PC-9 (cell line): ENCODE results near the gene DNTT. TPM values are rescaled to one million over a fixed set of nuclear protein-coding genes. Genes with fewer than 3 reads are reported as not detected.

ENCODE experiments used
- BruUV-seq: library from RNA; stranded (reverse); fragments of 400-500 nt; replicated peaks from 2 replicates; lab custom pipeline; 2021; lab: Mats Ljungman, UMichigan
- CTCF ChIA-PET: fragments of 300-600 bp; sonication (Branson Sonifier 250); formaldehyde crosslinking; loops from one replicate; lab custom pipeline; 2022; ENCODE audit warnings: antibody characterized with exemption; lab: Charles Lee
- POLR2A ChIA-PET: fragments of 300-600 bp; sonication (Branson Sonifier 250); formaldehyde crosslinking; loops from one replicate; lab custom pipeline; 2022; ENCODE audit warnings: antibody characterized with exemption; ENCODE audit not compliant: unreplicated experiment; lab: Charles Lee
- DNase-seq, 2 experiments: peaks; one replicate each; pipeline versions ENCODE4 v3.0.0 to v3.0.0-alpha.2; 2015 to 2022; ENCODE audit warnings: mixed read lengths in 1 of 2
- H2AFZ ChIP-seq: fragments of 200-600 bp; sonication (generic); 2 replicates; pipeline ENCODE4 v1.8.1; 2017; ENCODE audit warnings: antibody characterized with exemption
- H3F3A ChIP-seq: fragments of 200-600 bp; sonication (generic); 2 replicates; pipeline ENCODE4 v1.8.1; 2017; ENCODE audit warnings: antibody characterized with exemption, mild to moderate bottlenecking, low read depth; ENCODE audit not compliant: insufficient read depth
- H3K27ac ChIP-seq: fragments of 200-600 bp; sonication (generic); 2 replicates; pipeline ENCODE4 v1.6.1; 2016; ENCODE audit warnings: mixed run types
- H3K27me3 ChIP-seq: fragments of 200-600 bp; sonication (generic); 2 replicates; pipeline ENCODE4 v1.6.1; 2016; ENCODE audit warnings: low read depth, mixed run types; ENCODE audit not compliant: insufficient read depth
- H3K36me3 ChIP-seq: fragments of 200-600 bp; sonication (generic); 2 replicates; pipeline ENCODE4 v1.6.1; 2016; ENCODE audit warnings: low read depth, mixed run types
- H3K4me1 ChIP-seq: fragments of 200-600 bp; sonication (generic); replicated peaks from 2 replicates; pipeline ENCODE4 v1.6.1; 2016; ENCODE audit warnings: mixed run types; ENCODE audit not compliant: insufficient read depth
- H3K4me2 ChIP-seq: fragments of 200-600 bp; sonication (generic); 2 replicates; pipeline ENCODE4 v1.6.1; 2017; ENCODE audit warnings: mixed run types
- H3K4me3 ChIP-seq: fragments of 200-600 bp; sonication (generic); 2 replicates; pipeline ENCODE4 v1.6.1; 2016; ENCODE audit warnings: mixed run types
- H3K79me2 ChIP-seq: fragments of 200-600 bp; sonication (generic); 2 replicates; pipeline ENCODE4 v1.6.1; 2017; ENCODE audit warnings: low read depth, mixed run types
- H3K9me2 ChIP-seq: fragments of 200-600 bp; sonication (generic); 2 replicates; pipeline ENCODE4 v1.8.1; 2017; ENCODE audit warnings: mild to moderate bottlenecking; ENCODE audit not compliant: insufficient read depth
- H3K9me3 ChIP-seq: fragments of 200-600 bp; sonication (generic); 2 replicates; pipeline ENCODE4 v1.8.1; 2016; ENCODE audit warnings: low read depth; ENCODE audit not compliant: insufficient read depth
- H4K20me1 ChIP-seq: fragments of 200-600 bp; sonication (generic); 2 replicates; pipeline ENCODE4 v1.8.1; 2017; ENCODE audit not compliant: insufficient read depth
- CTCF ChIP-seq: fragments of 200-600 bp; sonication (generic); conservative IDR thresholded peaks from 2 replicates; pipeline ENCODE4 v1.6.1; 2017; ENCODE audit warnings: mixed run types, antibody characterized with exemption, mild to moderate bottlenecking, moderate library complexity
- EZH2 ChIP-seq: fragments of 200-600 bp; sonication (generic); IDR thresholded peaks from 2 replicates; pipeline ENCODE4 v1.8.0; 2017; ENCODE audit warnings: antibody characterized with exemption, low read depth
- intact Hi-C: fragments of 100-400 bp; cut with micrococcal nuclease; formaldehyde crosslinking; loops from one replicate; pipeline ENCODE4 v1.10.0; 2022; ENCODE audit not compliant: unreplicated experiment
- total RNA-seq: library from RNA; stranded (reverse); gene quantifications from 2 replicates; pipeline ENCODE4 v1.2.3, GENCODE V29; 2021

The DNTT gene
- total RNA-seq, 1 experiment from 2014 or later, result not detected

GRCh38 chr10:96263669-96264068 lies 40.6 kb upstream of the DNTT start:
- ChIA-PET POLR2A (no interaction called here), CTCF (no interaction called here)
- H3F3A ChIP-seq, result no peaks in the 10 kb centered on the region
- no peaks in the 10 kb centered on the region for H3K27me3 ChIP-seq
- intact Hi-C loops, result no loop called here
- no peaks in the 10 kb centered on the region for H3K4me1 ChIP-seq
- no peaks in the 10 kb centered on the region for H3K9me2 ChIP-seq
- H3K9me3 ChIP-seq, result no peaks in the 10 kb centered on the region
- no peaks in the 10 kb centered on the region for H3K36me3 ChIP-seq
- TF ChIP-seq EZH2, result no peak
- TF ChIP-seq CTCF, result no peak
- H3K27ac ChIP-seq, result no peak overlapping the region
- no peaks in the 10 kb centered on the region for H4K20me1 ChIP-seq
- no peak overlapping the region for H2AFZ ChIP-seq
- DNase-seq, result no peak
- H3K4me2 ChIP-seq, result no peak overlapping the region
- no peak overlapping the region for H3K4me3 ChIP-seq
- BruUV-seq, result no TSS peak
- H3K79me2 ChIP-seq, result no peaks in the 10 kb centered on the region

- no peak overlapping the region for H3K4me3 ChIP-seq
- POLR2A ChIA-PET, result no interaction called here
- intact Hi-C loops, result no loop called here
- H3F3A ChIP-seq, result no peaks in the 10 kb centered on the region
- no peak overlapping the region for H3K4me2 ChIP-seq
- H3K36me3 ChIP-seq, result no peaks in the 10 kb centered on the region
- no peak for DNase-seq
- TF ChIP-seq EZH2, result no peak
- no peak for TF ChIP-seq CTCF
- no peaks in the 10 kb centered on the region for H3K79me2 ChIP-seq
- H3K9me3 ChIP-seq, result no peaks in the 10 kb centered on the region
- no TSS peak for BruUV-seq
- no peaks in the 10 kb centered on the region for H3K4me1 ChIP-seq
- no peaks in the 10 kb centered on the region for H3K27me3 ChIP-seq
- no peaks in the 10 kb centered on the region for H4K20me1 ChIP-seq
- H3K9me2 ChIP-seq, result no peaks in the 10 kb centered on the region
- CTCF ChIA-PET, result no interaction called here
- H3K27ac ChIP-seq, result no peak overlapping the region
- no peak overlapping the region for H2AFZ ChIP-seq
Measured at GRCh38 chr10:96264938-96265337, 39.3 kb upstream of the DNTT start.

GRCh38 chr10:96266118-96266770 lies 38.0 kb upstream of the DNTT start:
- Histone ChIP-seq H3K4me1 (no peaks in the 10 kb centered on the region), H3K36me3 (no peaks in the 10 kb centered on the region), H3K9me3 (no peaks in the 10 kb centered on the region), H3K27me3 (no peaks in the 10 kb centered on the region), H3K4me3 (no peak overlapping the region), H2AFZ (no peak overlapping the region), H3K79me2 (no peaks in the 10 kb centered on the region), H3F3A (no peaks in the 10 kb centered on the region), H4K20me1 (no peaks in the 10 kb centered on the region), H3K4me2 (no peak overlapping the region), H3K9me2 (no peaks in the 10 kb centered on the region), H3K27ac (no peak overlapping the region)
- POLR2A ChIA-PET, result interaction anchor here (0.6 kb wide), 1 partner anchor 176 kb away, joined by 4 read pairs; no protein-coding TSS in a partner anchor
- CTCF ChIA-PET, result no interaction called here
- TF ChIP-seq CTCF (no peak), EZH2 (no peak)
- intact Hi-C loops, result loop anchor here (2.0 kb wide), 1 partner anchor 21 kb away; no protein-coding TSS in a partner anchor
- BruUV-seq, result no TSS peak
- no peak for DNase-seq
